Activated effector memory CD4-positive, alpha-beta T cell treated with anti-CD3 and anti-CD28 coated beads, Interleukin-2, amount 50 U/mL, for 16 hours (primary cell): ENCODE data around the gene ALDH16A1.

Experiments
- DNase-seq: peaks from one replicate; pipeline ENCODE4 v3.0.0-alpha.2; 2020

Gene ALDH16A1

DNA sequence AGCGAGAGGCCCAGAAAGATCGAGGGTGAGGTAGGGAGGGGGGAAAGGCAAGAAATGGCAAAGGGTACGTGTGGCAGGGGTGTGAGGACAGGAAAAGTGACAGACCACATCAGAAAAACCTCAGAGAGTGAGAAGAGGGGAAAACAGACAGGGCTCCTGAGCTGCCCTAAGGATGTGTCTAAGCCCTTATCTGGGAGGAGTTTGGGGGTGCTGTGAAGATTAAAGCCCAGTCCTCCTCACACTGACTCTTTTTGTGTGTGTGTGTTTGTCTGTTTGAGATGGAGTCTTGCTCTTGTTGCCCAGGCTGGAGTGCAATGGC is 29.1 kb upstream of the ALDH16A1 start:
- no peak for DNase-seq

DNA sequence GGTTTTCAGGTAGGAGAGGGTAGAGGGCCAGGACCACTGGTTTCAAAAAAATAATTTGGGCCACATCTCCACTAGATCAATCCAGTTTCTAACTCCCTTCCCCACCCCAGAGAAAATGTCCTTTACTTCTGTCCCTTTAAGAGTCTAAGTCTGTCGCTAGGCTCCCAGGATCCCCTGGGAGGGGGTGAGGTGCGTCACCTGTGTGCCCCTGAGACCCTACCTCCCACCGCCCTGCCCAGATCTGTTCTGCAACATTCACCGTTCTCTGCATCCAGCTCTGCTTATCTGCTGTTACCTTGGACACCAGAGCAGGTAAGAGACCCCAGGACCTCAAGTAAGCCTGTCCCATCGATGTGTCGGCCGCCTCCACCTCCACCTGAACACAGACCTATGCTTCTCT is 27.8 kb upstream of the ALDH16A1 start, which contains the start of gene GFY:
Gene GFY (plus strand): TSS at position 211 of the 400 bp plus-strand sequence. CDS start 1,043 bp downstream, outside the sequence.
- DNase-seq: no peak

DNA sequence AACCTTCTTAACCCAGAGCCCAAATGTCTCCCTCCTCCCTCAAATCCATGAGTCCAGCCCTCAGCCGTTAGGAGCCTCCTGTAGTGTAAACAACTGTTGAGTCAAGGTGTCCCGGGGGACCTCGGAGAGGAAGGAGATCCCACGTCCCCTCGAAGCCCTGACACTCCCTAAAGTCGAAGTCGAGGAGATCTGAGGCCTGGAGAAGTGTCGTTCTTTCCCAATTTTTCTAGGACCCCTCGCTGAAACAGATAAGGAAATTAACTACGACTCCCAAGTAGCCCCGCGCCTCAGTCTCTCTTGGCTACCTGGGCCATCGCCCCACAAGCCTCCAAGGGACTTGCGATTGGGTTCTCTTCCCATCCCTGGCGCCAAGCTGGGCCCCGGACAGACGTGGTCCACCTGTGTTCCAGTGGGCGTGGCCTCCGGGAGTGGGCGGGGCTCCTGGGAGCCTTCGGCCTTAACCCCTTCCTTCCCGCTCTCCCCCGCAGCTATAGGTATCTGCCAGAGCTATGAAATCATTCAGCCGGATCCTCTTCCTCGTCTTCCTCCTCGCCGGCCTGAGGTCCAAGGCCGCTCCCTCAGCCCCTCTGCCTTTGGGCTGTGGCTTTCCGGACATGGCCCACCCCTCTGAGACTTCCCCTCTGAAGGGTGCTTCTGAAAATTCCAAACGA is 27.0 kb upstream of the ALDH16A1 start:
- no peak for DNase-seq

DNA sequence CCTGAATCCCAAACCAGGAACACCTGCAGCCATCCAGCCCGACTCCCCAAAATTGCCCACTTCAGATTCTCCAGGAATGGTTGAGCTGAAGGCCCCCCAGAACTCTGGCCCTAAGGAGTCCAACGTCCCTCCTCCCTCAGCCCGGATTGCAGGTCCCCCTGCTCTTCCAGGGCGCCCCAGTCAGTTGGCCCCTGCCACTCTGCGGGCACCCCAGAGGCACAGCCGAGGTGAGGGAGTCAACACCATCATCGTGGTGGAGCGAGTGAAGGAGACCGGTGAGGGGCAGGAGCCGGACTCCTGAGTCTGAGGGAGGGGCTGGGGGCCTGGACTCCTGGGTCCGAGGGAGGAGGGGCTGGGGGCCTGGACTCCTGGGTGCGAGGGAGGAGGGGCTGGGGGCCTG is 25.7 kb upstream of the ALDH16A1 start:
- no peak for DNase-seq

DNA sequence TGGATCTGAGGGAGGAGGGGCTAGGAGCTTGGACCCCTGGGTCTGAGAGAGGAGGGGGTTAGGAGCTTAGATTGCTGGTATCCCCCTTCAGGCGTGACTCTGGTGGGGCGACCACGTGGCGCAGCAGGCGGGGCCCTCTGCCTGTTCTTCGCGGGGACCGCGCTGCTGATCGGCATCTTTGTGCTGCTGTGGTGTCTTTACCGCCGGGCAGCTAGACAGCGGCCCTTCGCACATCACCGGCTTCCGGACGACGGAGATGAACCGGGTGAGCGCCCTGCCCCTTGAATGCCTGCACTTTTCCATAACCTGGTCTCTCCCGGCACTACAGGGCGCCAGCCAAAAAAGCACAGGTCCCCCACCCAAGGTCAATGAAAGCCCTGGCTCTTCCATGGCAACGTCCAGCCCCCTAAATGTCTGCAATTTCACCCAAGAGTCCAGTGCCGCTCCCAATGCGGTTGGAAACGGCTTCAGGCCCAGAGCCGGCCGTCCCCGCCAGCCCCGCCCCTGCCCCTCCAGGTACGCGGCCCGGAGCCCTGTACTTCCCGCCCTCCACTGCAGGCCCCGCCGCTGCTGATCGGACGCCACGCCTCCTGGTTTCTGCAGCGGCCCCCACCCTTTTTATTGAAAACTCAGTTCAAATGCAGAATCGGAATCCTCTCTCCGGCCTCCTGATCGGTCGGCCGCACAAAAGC is 25.0 kb upstream of the ALDH16A1 start:
- DNase-seq: peak; percentile 75

DNA sequence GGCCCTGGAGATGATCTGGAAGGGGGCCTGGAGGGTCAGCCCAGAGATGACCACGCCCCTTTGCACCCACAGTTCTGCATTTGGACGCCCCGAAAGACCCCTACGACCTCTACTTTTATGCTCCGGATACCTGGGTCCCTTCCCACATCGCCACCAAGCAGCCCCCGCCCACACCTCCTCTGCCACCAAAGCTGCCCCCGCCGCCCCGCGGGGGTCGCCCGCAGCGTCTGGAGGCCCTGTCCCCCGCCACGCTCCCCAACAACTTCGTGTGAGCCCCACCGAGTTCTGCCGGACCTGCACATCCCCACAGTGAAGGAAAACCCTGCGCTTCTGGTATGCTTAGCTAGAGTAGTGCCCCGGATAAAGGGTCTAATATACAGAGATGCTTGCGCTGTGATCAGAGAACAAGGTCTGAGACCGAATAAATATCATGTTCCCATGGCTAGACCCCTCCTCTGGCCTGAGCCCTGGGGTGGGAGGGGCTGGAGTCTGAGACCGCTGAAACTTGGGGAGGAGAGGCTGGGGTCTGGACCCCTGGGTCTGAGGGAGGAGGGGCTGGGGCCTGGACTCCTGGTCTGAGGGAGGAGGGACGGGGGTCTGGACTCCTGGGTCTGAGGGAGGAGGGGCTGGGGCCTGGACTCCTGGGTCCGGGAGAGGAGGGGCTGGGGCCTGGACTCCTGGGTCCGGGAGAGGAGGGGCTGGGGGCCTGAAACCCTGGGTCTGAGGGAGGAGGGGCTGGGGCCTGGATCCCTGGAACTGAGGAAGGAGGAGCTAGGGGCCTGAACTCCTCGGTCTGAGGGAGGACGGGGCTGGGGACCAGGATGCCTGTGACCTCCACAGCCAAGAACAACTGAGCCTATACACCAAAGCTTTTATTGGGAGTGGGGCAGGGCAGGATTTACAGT is 24.2 kb upstream of the ALDH16A1 start:
- no peak for DNase-seq

DNA sequence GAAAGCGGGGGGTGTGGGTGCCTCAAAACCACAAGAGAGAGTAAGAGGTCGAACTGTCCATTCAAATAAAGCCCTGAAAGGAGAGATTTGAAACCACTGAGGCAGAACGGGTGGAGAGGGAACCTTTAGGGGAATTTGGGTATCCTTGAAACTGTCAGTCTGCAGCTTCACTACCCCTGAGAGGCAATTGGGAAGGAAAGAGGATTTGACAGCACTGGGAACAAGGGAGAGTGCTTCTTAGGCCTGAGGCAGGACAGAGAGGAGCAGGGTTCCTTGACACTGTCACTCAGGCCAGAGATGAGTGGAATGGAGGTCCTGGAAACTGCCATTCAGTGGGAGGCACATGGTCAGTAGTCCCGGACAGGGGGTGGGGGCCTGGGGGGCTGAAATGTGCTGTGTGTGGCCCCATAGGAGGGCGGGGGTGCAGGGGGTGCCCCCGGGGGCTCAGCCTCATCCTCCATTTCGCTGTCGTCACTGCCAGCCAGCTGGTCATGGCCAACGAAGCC is 22.8 kb upstream of the ALDH16A1 start:
- DNase-seq: no peak

DNA sequence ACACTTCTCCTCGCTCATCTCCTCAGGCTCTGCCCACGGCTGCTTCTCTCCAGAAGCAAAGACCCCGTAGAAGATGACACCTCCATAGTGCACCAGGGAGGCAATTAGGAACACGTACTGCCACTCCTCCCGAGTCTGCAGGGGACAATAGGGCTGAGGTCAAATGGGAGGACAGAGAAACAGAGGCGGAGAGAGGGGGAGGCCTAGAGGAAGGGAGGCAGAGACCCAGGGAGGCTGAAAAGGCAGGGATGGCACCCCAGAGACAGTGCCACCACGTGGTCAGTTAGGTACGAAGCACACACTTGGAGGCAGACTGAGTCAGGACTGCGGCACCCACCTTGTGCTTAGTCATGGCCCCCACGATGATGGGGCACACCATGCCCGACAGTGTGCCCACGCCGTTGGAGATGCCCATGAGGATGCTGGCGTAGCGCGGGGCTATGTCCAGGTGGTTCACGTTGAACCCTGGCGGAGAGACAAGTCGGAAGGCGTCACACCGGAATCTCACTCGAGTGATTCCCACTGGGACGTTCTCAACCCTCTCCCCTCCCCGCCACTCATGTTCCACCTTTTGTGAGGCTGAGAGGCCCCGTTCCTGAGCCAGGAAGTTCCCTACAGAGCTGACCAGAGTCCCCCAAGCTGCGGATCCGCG is 22.2 kb upstream of the ALDH16A1 start:
- DNase-seq: no peak

DNA sequence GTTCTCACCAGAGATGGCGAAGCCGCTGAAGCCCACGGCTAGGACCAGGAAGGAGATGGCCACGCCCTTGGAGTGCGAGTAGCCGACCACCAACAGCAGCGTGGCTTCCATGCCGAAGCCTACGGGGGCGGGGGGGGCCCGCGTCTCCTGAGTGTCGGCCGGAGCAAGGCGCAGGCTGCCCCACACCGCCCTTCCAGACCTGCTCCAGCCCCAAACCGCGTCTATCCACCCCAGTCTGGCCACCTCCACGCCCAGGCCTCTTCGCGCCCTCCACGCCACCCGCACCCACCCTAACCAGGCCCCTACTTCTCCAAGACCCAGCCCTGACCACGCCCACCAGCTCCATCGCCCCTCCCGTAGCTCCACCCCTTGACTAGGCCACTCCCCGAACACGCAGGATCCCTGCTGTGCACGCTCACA is 21.7 kb upstream of the ALDH16A1 start:
- no peak for DNase-seq

DNA sequence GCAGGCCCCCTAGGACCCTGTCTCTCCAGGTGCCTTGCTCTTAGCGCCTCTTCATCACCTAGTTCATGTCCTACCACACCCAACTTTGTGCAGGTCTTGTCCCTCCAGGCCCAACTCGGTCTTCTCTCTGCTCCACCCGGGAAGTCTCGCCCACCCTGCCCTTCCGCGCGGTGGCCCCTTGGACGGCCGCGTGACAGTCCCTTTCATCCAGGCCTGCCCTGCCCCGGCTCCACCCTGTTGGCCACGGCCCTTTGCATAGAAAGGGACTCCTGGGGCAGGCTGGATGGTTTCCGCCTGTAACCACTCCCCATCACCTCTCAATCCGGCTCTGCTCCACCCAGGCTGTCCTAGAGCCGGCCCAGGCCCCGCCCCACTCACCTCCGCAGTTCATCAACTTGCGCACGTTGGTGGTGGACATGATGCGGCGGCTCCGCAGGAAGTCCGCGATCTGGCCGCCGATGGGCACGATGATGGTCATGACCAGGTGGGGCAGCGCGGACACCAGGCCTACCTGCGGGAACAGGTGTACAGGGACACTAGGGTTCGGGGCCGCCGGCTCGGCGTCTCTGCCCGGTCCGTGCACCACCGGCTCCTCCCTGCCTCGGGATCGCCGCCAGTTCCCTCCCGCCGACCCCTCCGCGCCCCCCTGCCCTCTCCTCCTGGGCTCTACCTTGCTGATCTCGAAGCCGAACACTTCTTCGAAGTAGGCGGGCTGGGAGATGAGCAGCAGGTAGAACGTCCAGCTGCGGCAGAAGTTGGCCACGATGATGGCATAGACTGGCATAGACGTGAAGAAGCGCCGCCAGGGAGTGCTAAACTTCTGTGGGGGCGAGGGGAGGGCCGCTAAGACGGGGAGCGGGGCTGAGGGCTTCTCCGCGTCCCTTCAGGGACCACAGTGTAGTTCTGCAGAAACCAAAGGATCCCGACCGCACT is 20.6 kb upstream of the ALDH16A1 start:
- DNase-seq: peak; percentile 73

DNA sequence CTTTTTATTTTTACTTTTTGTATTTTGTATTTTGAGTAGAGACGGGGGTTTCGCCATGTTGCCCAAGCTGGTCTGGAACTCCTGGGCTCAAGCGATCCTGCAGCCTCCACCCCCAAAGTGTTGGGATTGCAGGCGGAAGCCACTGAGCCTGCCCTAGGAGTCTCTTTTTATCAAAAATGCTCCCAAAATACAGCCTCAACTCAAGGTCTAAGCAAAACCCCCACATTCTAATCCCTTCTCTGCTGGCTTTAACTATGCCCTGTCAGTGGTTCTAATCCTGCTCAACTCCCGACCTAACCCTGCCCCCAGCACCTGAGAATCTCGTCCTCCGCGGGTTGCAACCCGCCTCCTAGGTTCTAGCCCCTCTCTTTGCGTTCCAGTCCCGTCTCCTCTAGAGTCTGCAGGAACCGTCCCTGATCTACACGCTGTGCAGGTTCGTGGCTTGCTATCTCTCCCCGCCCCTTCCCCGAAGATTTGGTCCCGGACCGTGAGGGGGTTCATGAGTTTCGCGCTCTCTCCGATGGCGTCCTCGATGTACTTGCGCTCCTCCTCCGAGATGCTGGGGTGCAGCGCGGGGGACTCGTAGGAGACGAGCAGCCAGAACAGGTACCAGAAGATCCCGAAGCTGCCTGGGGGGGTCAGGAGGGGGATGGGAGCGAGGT is 19.7 kb upstream of the ALDH16A1 start:
- DNase-seq: no peak

DNA sequence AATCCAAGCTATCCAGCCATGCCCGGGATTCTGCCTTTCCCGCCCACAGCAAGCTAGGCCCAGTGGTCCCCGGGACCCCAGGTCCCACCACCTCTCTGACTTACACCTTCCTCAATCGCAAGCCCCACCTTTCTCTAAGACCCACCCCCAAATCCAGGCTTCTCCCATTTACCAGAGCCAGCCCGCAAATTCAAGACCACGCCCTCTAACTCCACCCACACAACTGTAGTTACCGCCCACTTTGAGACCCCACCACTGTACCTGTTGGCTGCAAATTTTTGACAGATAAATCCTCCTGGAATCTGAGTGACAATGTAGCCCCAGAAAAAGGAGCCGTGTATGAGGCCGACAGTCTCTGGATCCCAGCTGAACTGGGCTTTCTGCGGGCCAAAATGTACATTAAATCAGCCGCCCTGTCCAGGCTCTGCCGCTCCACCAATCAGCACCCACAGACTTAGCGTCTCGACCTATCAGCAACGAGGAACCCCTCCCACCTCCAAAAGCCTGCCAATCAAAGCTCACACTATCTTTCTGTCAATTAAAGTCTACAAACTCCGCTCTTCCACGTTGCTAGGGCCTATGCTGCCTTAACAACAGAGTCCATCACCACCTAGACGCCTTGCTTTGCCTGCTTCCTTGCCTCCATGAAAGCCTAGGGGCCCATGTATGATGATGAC is 18.0 kb upstream of the ALDH16A1 start:
- DNase-seq: no peak

DNA sequence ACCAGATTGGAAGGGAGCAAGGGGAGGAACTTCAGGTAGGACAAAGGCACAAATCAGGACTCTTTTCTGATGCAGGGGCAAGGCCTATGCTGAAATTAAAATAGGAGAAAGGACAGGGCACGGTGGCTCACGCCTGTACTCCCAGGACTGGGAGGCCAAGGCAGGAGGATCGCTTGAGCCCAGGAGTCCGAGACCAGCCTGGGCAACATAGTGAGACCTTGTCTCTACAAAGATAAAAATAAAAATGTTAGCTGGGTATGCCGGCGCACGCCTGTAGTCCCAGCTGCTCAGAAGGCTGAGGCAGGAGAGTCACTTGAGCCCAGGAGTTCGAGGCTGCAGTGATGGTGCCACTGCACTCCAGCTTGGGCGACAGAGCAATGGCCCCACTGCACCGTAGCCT is 17.4 kb upstream of the ALDH16A1 start:
- DNase-seq: no peak

DNA sequence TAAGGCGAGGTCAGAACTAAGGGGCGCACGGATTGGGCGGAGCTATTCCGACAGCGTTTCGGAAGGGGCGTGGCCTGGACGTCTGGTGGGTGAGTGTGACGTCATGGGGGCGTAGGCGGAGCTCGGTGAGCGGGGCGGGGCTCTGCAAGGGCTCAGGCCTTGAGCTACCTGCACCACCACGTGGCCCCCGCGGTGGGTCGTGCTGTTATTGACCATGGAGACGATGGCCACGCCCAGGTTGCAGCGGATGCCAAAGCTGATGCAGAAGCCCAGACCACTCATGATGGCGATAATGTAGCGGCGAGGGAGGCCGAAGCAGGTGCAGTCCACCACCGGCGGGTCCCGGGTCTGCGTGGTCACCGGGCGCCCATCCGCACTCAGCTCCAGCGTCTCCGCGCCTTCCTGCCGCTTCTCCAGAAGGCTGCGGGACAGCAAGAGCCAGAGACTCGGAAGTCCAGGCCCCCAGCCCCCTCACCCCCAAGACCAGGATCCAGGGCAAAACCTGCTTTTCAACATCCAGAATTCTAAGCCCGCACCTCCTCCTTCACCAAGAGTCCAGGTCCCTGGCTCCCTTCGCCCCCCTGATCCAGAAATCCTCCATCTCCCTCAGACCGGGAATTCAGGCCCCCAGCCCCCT is 16.5 kb upstream of the ALDH16A1 start:
- DNase-seq: peak; percentile 81

DNA sequence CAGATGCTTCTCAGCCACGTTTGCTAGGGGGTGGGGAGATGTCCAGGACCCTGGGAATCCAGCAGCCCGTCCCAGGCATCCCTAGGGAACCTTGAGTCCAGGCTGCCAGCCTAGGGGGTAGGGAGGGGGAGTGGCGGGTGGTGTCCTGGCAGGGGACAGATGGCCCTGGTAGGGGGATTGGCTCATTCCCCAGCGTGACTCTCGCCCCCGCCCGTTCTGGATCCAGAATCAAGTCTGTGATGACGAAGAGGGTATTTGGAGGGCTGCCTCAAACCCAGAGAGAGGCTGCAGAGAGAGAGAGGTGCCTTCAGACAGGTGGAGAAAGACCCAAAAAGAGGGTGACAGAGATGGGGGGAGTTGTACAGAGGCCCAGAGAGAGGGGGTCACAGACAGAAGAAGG is 15.8 kb upstream of the ALDH16A1 start:
- no peak for DNase-seq

DNA sequence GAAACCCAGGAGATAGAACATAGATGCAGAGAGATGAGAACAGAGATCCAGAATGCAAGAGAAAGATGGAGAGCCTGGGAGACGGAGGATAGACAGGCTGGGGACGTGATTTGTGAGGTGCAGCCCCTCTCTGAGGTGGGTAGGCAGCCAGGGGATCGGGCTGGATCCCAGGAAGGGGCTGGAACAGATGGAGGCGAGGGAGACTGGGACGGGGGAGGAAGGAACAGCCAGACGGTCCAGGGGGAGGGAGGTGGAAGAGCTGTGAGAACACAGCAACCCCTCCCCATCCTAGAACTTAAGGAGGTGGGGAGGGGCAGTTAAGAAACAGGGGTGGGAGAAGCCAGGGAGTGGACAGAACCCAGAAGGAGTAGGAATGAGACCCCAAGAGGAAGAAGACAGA is 14.8 kb upstream of the ALDH16A1 start:
- DNase-seq: no peak

DNA sequence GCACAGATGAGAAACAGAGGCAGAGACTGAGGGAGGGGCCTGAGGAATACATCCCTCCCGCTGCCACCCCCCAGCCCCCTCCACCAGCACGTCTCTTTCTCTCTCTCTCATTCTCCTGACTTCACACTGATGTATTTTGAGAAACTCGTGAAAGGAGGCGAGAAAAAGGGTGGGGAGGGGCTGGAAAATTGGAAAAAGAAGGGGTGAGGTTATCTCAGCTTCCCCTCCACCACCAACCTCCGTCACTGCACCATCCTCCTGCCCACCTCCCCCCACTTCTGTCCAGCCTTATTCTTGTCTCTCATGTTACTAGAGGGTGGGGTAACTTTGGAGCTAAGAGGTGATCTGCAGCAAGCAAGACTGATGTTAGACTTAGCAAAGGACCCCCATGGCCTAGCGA is 13.2 kb upstream of the ALDH16A1 start:
- no peak for DNase-seq

DNA sequence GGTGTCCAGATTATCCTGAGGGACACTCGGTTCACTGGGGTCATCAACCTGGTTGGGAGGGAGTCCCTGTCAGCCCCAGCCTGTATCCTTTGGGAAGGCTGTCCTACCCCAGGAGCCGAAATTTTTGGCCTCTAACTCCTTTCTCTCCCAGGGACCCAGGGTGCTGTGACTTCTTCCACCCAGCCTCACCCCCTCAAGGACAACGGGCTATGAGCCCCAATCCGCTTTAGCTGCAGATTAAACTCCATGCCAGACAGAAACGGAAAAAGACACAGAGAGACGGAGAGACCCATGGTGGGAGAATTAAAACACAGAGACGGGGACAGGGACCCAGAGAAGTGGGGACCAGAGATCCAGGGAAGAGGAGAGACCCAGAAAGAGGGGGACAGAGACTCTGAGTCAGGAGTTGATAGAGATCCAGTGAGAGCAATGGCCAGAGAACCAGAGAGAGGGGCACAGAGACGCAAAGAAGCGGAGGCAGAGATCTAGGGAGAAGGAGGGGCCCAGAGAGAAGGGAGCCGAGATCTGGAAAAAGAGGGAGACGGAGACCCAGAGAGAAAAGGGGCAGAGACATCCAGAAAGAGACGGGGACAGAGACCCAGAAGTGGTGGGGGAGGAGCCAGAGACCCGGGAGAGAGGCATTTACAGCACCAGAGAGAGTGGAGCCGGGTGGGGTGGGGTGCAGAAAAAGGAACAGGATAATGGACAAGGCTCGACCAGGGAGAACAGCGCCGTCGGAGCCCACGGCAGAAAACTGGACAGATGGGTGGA is 12.4 kb upstream of the ALDH16A1 start:
- DNase-seq: no peak

DNA sequence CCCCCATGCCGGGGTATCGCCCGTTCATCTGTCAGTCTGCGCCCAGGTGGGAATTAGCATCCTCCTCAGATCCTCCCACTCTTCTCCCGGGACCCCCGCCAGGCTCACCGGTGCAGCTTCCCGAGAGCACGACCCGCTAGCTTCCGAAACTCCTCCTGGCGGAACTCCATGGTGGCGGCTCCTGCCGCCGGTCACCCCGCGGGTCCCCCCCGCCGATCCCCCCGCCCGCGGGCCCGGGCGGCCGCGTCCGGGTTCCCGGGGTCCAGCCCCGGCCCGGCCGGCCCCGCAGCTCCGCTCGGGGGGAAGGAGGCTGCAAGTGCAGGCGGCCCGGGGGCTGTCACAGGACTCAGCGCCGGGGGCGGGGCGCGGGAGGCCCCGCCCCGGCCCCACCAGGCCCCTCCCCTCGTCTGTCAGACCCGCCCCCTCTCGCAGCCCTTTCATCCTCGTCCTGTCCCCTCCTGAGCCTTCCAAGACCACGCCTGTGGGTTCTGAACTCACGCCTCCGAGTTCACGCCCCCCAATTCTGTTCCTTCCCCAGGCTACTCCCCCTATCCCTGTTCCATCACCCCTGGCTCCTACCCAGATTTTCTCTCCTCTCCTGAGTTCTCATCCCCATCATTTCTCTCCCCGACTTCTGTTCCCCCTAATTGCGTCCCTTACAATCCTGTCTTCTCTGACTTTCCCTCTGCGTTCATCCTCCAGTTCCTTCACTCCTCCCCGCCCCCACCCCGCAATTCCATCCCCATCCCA is 11.6 kb upstream of the ALDH16A1 start, which contains the start of gene SLC17A7:
Gene SLC17A7 (minus strand): TSS at position 318 of the 750 bp plus-strand sequence. CDS start 148 bp downstream, at position 170.
- DNase-seq: peak; percentile 80
